ENCODE results near the gene HNRNPM.

The HNRNPM gene

DNA sequence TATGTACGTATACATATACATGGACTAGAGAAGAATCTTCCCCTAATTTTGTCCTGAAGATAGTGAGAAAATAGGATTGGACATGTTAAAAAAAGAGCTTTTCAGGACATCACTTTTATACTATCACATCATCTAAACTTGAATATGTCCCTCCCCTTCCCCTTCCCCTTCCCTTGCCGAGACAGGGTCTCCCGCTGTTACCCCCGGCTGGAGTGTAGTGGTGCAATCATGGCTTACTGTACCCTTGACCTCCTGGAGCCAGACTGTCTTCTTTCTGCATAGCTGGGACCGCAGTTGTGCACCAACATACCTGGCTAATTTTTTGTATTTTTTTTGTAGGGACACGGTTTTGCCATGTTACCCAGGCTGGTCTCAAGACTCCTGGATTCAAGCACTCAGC lies 6.6 kb downstream of the HNRNPM start:
- Histone ChIP-seq H3K27ac (ENCODE audit: low read length) (no peak overlapping the region), H2AFZ (ENCODE audit: low read length) (no peak overlapping the region), H3K27me3 (replicated peaks; ENCODE audit: insufficient read depth, low read length) (no peaks in the 10 kb centered on the region), H3F3A (ENCODE audit: insufficient read depth, low read length) (no peaks in the 10 kb centered on the region), H3K79me2 (ENCODE audit: low read length) (peaks cover 99% of the 10 kb centered on the region), H3K9ac (ENCODE audit: low read length) (no peak overlapping the region), H3K4me3 (ENCODE audit: low read length) (no peak overlapping the region), H3K36me3 (replicated peaks; ENCODE audit: insufficient read depth, low read length) (peaks cover 20% of the 10 kb centered on the region), H3K9me3 (replicated peaks; ENCODE audit: insufficient read depth, low read length) (no peaks in the 10 kb centered on the region), H3K4me1 (ENCODE audit: low read length) (peaks cover 13% of the 10 kb centered on the region), H4K20me1 (ENCODE audit: insufficient read depth, low read length) (peaks cover 90% of the 10 kb centered on the region), H3K4me2 (ENCODE audit: low read depth, low read length) (no peak overlapping the region), H3K9me2 (replicated peaks; ENCODE audit: insufficient read depth, low read length) (no peaks in the 10 kb centered on the region)
- TF ChIP-seq, protein P1, sequence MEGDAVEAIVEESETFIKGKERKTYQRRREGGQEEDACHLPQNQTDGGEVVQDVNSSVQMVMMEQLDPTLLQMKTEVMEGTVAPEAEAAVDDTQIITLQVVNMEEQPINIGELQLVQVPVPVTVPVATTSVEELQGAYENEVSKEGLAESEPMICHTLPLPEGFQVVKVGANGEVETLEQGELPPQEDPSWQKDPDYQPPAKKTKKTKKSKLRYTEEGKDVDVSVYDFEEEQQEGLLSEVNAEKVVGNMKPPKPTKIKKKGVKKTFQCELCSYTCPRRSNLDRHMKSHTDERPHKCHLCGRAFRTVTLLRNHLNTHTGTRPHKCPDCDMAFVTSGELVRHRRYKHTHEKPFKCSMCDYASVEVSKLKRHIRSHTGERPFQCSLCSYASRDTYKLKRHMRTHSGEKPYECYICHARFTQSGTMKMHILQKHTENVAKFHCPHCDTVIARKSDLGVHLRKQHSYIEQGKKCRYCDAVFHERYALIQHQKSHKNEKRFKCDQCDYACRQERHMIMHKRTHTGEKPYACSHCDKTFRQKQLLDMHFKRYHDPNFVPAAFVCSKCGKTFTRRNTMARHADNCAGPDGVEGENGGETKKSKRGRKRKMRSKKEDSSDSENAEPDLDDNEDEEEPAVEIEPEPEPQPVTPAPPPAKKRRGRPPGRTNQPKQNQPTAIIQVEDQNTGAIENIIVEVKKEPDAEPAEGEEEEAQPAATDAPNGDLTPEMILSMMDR (IDR thresholded peaks at IDR 0.05; ENCODE audit: low read length), result no peak
- TF ChIP-seq EZH2 (optimal IDR thresholded peaks at IDR 0.05; ENCODE audit: low read depth, low read length), result no peak
- no peak for TF ChIP-seq EZH2phosphoT487 (IDR thresholded peaks at IDR 0.05; ENCODE audit: low read length)
- DNase-seq, result no peak

GRCh38 chr19:8451885-8452284 lies 7.1 kb downstream of the HNRNPM start:
- no peak overlapping the region for H3K27ac ChIP-seq (ENCODE audit: low read length)

DNA sequence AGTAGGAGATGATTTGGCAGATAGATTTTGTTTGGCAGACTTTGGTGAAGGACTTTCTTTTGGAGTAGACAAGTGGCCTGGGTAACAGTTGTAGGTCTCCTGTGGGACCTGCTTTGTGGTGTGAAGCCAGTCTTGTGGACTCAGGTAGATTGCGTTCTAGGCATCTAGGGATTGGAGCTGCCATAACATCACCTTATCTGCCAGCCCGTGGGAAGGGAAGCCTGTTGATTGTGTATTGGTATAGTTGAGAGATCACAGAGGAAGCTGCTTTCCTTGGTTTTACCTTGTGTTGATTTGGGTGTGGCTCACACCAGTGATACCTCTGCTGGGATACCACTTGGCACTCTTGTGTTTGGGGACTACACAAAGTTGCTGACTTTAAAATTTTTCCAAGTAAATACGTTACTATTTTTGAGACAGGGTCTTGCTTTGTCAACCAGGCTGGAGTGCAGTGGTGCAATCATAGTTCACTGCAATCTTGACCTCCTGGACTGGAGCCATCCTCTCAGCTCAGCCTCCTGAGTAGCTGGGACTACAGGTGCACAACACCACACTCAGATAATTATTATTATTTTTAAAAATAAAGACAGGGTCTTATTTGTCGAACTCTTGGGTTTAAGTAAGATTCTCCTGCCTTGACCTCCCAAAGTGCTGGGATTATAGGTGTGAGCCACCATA lies 7.8 kb downstream of the HNRNPM start:
- no peak for TF ChIP-seq EZH2 (optimal IDR thresholded peaks at IDR 0.05; ENCODE audit: low read depth, low read length)
- no peak for TF ChIP-seq EZH2phosphoT487 (IDR thresholded peaks at IDR 0.05; ENCODE audit: low read length)
- TF ChIP-seq, protein P1 (IDR thresholded peaks at IDR 0.05; ENCODE audit: low read length), result no peak
- H3K27ac ChIP-seq (ENCODE audit: low read length), result no peak overlapping the region
- H3K4me3 ChIP-seq (ENCODE audit: low read length), result no peak overlapping the region
- no peak overlapping the region for H3K9ac ChIP-seq (ENCODE audit: low read length)
- H3K4me1 ChIP-seq (ENCODE audit: low read length), result 0 out of 2 replicates have a peak, but pooled peaks cover 3% of the 10 kb centered on the region
- no peaks in the 10 kb centered on the region for H3K27me3 ChIP-seq (replicated peaks; ENCODE audit: insufficient read depth, low read length)
- peaks cover 99% of the 10 kb centered on the region for H3K79me2 ChIP-seq (ENCODE audit: low read length)
- no peak for DNase-seq
- H2AFZ ChIP-seq (ENCODE audit: low read length), result no peak overlapping the region
- no peaks in the 10 kb centered on the region for H3K9me3 ChIP-seq (replicated peaks; ENCODE audit: insufficient read depth, low read length)
- no peaks in the 10 kb centered on the region for H3F3A ChIP-seq (ENCODE audit: insufficient read depth, low read length)
- H3K4me2 ChIP-seq (ENCODE audit: low read depth, low read length), result no peak overlapping the region
- H3K36me3 ChIP-seq (replicated peaks; ENCODE audit: insufficient read depth, low read length), result peaks cover 12% of the 10 kb centered on the region; the same call in 1 of the 2 replicates
- H3K9me2 ChIP-seq (replicated peaks; ENCODE audit: insufficient read depth, low read length), result no peaks in the 10 kb centered on the region
- H4K20me1 ChIP-seq (ENCODE audit: insufficient read depth, low read length), result peaks cover 90% of the 10 kb centered on the region

More at GRCh38 chr19:8451885-8452284, 7.1 kb downstream of the HNRNPM start:
- H4K20me1 ChIP-seq (ENCODE audit: insufficient read depth, low read length), result peaks cover 90% of the 10 kb centered on the region
- H2AFZ ChIP-seq (ENCODE audit: low read length), result no peak overlapping the region
- H3K9ac ChIP-seq (ENCODE audit: low read length), result no peak overlapping the region
- H3K4me2 ChIP-seq (ENCODE audit: low read depth, low read length), result no peak overlapping the region
- no peak overlapping the region for H3K4me3 ChIP-seq (ENCODE audit: low read length)
- H3K9me2 ChIP-seq (replicated peaks; ENCODE audit: insufficient read depth, low read length), result no peaks in the 10 kb centered on the region
- TF ChIP-seq EZH2phosphoT487 (IDR thresholded peaks at IDR 0.05; ENCODE audit: low read length) (no peak), EZH2 (optimal IDR thresholded peaks at IDR 0.05; ENCODE audit: low read depth, low read length) (no peak)
- TF ChIP-seq, protein P1 (IDR thresholded peaks at IDR 0.05; ENCODE audit: low read length), result no peak
- peaks cover 17% of the 10 kb centered on the region for H3K36me3 ChIP-seq (replicated peaks; ENCODE audit: insufficient read depth, low read length)
- H3K27me3 ChIP-seq (replicated peaks; ENCODE audit: insufficient read depth, low read length), result no peaks in the 10 kb centered on the region
- peaks cover 8% of the 10 kb centered on the region for H3K4me1 ChIP-seq (ENCODE audit: low read length)
- no peaks in the 10 kb centered on the region for H3K9me3 ChIP-seq (replicated peaks; ENCODE audit: insufficient read depth, low read length)
- peaks cover 99% of the 10 kb centered on the region for H3K79me2 ChIP-seq (ENCODE audit: low read length)
- no peak for DNase-seq
- no peaks in the 10 kb centered on the region for H3F3A ChIP-seq (ENCODE audit: insufficient read depth, low read length)
